ENCODE results near the gene RAD51B. TPM values are rescaled to one million over a fixed set of nuclear protein-coding genes. Genes with fewer than 3 reads are reported as not detected.
A peak's percentile ranks its signal among the peaks of the same experiment; 100 is the strongest.
"Not testable (repeated sequence)": the region's sequence is repeated elsewhere in the genome, so short reads cannot be mapped to it uniquely, and the experiment has no call there.

RAD51B gene
- total RNA-seq, 2 experiments from 2014 or later, result 27.4 to 31.6 TPM

DNA sequence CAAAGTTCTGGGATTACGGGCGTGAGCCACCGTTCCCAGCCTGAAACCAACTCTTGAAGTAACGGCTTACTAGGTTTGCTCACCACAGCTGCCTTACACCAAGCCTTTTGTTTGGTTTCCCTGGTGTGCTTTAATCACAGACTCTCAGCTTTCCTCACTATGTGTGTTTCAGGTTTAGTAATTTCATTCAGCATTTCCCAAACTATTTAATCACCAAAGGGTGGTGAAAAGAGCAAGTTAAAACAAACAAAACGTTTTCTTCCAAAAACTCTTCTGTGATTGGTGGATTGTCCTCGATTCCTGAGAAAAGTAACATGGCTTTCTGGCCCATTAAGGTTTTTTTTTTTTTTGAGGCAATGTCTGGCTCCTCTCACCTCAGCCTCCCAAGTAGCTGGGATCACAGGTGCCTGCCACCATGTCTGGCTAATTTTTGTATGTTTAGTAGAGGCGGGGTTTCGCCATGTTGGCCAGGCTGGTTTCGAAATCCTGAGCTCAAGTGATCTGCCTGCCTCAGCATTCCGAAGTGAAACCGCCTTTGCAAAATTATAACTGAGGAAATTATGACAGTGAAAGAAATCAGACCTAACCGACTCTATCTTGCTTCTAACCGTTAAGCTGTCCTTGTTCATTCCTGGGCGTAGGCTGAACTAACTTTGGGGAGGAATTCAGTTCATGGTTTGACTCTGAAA is 1.7 kb upstream of the RAD51B start:
- H3K4me1 Mint-ChIP-seq, result peaks cover 37% of the 10 kb centered on the region

DNA sequence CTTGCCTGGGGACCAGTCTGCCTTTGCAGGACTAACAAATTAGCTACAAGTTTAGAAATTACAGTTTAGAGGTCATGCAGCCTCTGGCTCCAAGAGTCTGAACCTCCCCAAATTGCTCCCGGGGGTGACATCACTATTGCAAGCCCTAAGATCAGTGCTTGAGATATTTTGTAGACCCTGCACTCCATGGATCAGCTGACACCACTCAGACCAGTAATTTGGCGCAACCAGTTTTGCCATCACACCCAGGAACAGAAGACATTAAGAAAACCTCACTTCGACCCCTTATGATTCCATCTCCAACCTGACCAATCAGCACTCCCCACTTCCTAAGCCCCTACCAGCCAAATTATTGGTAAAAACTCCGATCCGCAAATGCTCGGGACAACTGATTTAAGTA is 1.1 kb upstream of the RAD51B start:
- H3K36me3 Mint-ChIP-seq, H3K9me3 Mint-ChIP-seq, DNase-seq, H3K27me3 Mint-ChIP-seq: not testable (repeated sequence)
- peaks cover 35% of the 10 kb centered on the region for H3K4me1 Mint-ChIP-seq
- peak overlapping the region; percentile 21 for H3K27ac Mint-ChIP-seq
- H3K4me3 Mint-ChIP-seq, result peak overlapping the region; percentile 93

More for the DNA sequence above, 1.7 kb upstream of the RAD51B start:
- H3K27ac Mint-ChIP-seq, result no peak overlapping the region
- no peak for DNase-seq
- peak overlapping the region; percentile 42 for H3K4me3 Mint-ChIP-seq
- H3K36me3 Mint-ChIP-seq, result peaks cover 11% of the 10 kb centered on the region
- H3K9me3 Mint-ChIP-seq, result no peaks in the 10 kb centered on the region
- no peaks in the 10 kb centered on the region for H3K27me3 Mint-ChIP-seq

DNA sequence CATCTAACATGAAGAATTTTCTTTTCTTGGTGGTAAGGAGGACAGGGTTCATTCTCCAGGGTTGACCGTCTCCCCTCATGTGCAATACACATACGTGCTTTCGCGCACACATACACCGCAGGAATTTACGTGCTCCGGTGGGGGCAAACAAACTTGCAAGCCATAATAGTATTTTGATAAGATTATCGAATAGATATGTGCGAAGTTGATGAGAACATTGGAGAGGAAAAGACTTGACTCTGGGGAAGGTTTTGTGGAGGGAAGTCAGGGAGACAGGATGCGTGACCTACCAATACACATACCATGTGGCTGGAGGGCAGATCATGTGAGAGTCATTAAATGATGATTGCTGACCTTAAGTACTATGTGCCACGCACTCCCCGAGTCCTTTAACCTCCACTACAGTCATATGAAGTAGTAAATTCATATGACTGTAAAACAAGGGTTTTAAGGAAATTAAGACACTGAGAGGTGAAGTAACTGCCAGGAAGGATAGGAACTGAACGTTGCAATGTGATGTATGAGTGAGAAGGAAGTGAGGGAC is 921 bp downstream of the RAD51B start:
- Mint-ChIP-seq H3K4me1 (peaks cover 20% of the 10 kb centered on the region), H3K4me3 (peak overlapping the region; percentile 93), H3K27me3 (no peaks in the 10 kb centered on the region), H3K36me3 (peaks cover 2% of the 10 kb centered on the region), H3K27ac (peak overlapping the region; percentile 97), H3K9me3 (no peaks in the 10 kb centered on the region)
- DNase-seq, result no peak

DNA sequence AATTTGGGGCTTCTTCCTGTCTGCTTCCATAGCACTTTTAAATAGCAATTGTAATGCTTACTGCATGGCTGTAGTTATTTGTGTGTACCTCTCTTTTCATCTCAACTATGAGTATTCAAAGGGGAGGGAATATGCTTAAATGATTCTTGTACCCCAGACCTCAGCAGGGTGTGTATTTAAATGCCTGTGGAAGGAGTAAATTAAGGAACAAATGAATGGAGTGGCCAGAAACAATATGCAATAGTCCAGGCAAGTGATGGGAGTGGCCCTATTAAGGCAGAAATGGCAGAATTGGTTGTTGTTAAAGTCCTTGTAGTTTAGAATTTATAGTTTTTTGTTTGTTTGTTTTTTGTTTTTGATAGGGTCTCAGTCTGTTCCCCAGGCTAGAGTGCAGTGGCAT is 1.5 kb downstream of the RAD51B start:
- peak overlapping the region; percentile 97 for H3K27ac Mint-ChIP-seq
- H3K9me3 Mint-ChIP-seq, result no peaks in the 10 kb centered on the region
- H3K27me3 Mint-ChIP-seq, result no peaks in the 10 kb centered on the region
- H3K4me1 Mint-ChIP-seq, result peaks cover 16% of the 10 kb centered on the region
- H3K4me3 Mint-ChIP-seq, result peak overlapping the region; percentile 93
- peaks cover 2% of the 10 kb centered on the region for H3K36me3 Mint-ChIP-seq
- DNase-seq, result no peak

DNA sequence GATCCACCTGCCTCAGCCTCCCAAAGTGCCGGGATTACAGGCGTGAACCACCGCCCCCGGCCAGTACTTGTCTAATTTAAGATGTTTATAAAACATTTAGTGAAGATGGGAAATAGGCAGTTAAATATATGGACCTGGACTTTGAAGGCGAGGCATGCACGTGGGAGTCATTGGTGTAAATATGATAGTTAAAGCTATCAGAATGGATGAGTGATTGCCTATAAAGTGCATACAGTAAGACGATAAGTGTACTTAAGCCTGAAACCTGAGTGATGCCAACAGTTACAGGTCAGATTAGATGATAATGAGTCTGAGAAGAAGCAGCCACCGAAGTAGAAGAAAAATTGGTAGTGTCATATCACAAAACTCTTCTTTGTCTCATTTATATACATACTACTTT is 11.5 kb downstream of the RAD51B start:
- DNase-seq, result no peak
- no peaks in the 10 kb centered on the region for H3K9me3 Mint-ChIP-seq
- H3K36me3 Mint-ChIP-seq, result peaks cover 19% of the 10 kb centered on the region
- H3K4me3 Mint-ChIP-seq, result no peak overlapping the region
- H3K27me3 Mint-ChIP-seq, result no peaks in the 10 kb centered on the region
- no peak overlapping the region for H3K27ac Mint-ChIP-seq
- H3K4me1 Mint-ChIP-seq, result no peaks in the 10 kb centered on the region

DNA sequence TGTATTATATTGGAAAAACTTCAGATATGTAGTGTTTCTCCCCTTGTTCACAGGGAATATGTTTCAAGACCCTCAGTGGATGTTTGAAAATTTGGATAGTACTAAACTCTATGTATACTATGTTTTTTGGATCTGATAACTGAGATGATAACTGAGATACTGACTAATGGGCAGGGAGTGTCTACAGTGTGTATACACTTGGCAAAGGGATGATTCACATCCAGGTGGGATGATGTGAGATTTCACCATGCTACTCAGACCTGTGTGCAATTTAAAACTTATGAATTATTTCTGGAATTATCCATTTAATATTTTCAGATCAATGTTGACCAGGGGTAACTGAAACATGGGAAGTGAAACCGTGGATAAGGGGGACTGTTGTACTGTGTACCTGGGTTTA is 13.8 kb downstream of the RAD51B start:
- Mint-ChIP-seq H3K4me1 (no peaks in the 10 kb centered on the region), H3K9me3 (no peaks in the 10 kb centered on the region), H3K4me3 (no peak overlapping the region), H3K27ac (no peak overlapping the region), H3K36me3 (peaks cover 11% of the 10 kb centered on the region), H3K27me3 (no peaks in the 10 kb centered on the region)
- DNase-seq, result no peak

DNA sequence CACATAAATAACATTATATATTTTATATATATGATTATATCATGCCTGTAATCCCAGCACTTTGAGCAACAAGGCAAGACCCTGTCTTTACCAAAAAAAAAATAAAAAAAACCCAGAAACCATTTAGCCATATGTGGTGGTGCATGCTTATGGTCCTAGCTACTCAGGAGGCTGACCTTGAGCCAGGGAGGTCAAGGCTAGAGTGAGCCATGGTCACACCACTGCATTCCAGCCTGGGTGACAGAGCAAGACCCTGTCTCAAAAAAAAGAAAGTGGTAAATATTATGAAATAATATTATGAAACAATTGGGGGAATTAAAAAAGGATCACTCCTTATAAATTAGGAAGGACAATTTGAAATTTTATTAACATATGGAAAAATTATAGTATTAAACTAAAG is 16.0 kb downstream of the RAD51B start:
- no peak overlapping the region for H3K4me3 Mint-ChIP-seq
- no peak for DNase-seq
- H3K27me3 Mint-ChIP-seq, result no peaks in the 10 kb centered on the region
- H3K27ac Mint-ChIP-seq, result no peak overlapping the region
- H3K4me1 Mint-ChIP-seq, result no peaks in the 10 kb centered on the region
- H3K9me3 Mint-ChIP-seq, result no peaks in the 10 kb centered on the region
- H3K36me3 Mint-ChIP-seq, result peaks cover 4% of the 10 kb centered on the region

DNA sequence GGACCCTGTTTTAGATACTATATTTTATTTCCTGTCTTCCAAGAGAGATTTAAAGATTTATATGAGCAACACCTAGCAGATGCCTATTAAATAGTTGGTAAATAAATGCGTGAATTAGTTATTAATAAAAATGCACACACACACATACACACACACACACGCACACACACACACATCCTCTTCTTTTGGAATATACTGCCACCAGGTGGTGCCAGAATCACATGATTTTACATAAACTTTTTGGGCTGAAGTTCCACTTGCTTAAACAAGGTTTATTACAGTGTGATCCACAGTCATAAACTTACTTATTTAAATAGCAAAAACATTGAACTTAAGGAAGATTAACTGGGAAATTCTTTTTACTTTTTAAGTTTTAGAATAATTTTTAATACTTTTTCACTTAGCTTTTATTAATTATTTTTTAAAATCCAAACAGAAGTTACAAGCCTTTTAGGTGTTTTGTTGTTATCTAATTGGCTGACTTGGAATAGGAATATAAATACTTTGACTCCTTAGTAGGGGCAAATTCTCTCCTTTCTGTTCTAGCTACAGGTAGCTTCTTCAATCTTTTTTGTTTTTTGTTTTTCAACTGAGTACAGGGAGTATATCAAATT is 17.5 kb downstream of the RAD51B start:
- peaks cover 4% of the 10 kb centered on the region for H3K4me1 Mint-ChIP-seq
- no peak overlapping the region for H3K4me3 Mint-ChIP-seq
- H3K27me3 Mint-ChIP-seq, result no peaks in the 10 kb centered on the region
- H3K9me3 Mint-ChIP-seq, result no peaks in the 10 kb centered on the region
- no peak overlapping the region for H3K27ac Mint-ChIP-seq
- peaks cover 5% of the 10 kb centered on the region for H3K36me3 Mint-ChIP-seq
- peak; percentile 30 for DNase-seq

DNA sequence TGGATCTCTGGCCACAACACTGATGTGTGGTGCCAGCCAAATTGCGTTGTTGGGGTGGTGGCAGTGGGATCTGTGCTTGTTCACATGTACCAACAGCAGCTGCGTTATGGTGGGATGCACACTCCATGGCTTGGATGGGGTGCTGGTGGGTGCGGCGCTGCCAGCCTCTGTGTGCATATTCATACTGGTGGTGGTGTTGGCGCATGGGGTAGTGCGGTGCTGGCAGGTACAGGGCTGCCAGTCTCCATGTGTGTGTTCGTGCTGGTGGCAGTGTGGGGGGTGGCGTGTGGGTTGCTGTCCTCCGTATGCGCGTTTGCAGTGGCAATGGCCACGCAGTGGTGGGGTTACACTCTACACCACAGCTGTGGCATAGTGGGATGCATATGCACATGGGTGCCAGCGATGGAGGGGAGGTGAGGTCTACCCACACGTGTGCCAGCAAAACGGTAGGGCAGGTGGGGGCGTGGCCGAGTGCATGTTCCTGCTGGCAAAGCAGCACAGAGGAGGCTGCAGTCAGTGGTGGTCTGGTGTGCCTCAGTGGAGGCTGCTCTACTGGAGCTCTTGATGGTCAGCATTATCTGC is 26.5 kb downstream of the RAD51B start:
- peaks cover 7% of the 10 kb centered on the region for H3K4me1 Mint-ChIP-seq
- H3K9me3 Mint-ChIP-seq, result peaks cover 15% of the 10 kb centered on the region
- H3K4me3 Mint-ChIP-seq, result no peak overlapping the region
- H3K36me3 Mint-ChIP-seq, result peaks cover 37% of the 10 kb centered on the region
- no peak overlapping the region for H3K27ac Mint-ChIP-seq
- DNase-seq, result no peak
- no peaks in the 10 kb centered on the region for H3K27me3 Mint-ChIP-seq

DNA sequence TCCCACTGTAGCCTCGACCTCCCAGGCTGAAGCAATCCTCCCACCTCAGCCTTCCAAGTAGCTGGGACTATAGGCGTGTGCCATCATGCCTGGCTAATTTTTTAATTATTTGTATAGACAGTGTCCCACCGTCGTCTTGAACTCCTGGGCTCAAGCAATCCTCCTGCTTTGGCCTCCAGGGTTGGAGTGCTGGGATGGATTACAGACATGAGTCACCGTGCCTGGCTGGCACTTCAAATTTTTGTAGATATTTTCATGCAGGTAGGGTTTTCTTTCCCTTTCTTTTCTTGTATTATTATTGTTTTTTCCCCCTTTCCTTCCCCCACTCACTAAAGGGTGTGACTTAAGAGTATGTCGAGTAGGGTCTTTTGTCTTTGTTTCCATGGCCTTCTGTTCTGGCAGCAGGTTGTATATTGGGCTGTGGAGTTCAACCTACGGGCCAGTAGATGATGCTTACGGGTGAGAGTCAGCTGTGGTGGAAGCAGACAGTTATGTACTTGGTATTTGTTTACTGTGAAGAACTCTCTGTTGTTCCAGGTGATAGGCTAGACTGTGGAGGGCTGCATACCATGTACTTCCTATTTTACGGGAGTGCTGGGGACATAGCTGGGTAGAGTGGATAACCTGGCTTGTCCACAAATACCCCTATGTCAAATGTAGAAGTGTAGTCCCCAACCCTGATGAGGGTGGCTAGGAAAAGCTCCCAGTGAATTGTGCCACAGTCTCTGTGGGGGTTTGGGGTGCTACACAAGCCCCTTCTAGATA is 30.7 kb downstream of the RAD51B start:
- Mint-ChIP-seq H3K36me3 (peaks cover 31% of the 10 kb centered on the region), H3K27me3 (no peaks in the 10 kb centered on the region), H3K9me3 (peaks cover 15% of the 10 kb centered on the region), H3K4me3 (no peak overlapping the region), H3K27ac (no peak overlapping the region), H3K4me1 (peaks cover 13% of the 10 kb centered on the region)
- no peak for DNase-seq

DNA sequence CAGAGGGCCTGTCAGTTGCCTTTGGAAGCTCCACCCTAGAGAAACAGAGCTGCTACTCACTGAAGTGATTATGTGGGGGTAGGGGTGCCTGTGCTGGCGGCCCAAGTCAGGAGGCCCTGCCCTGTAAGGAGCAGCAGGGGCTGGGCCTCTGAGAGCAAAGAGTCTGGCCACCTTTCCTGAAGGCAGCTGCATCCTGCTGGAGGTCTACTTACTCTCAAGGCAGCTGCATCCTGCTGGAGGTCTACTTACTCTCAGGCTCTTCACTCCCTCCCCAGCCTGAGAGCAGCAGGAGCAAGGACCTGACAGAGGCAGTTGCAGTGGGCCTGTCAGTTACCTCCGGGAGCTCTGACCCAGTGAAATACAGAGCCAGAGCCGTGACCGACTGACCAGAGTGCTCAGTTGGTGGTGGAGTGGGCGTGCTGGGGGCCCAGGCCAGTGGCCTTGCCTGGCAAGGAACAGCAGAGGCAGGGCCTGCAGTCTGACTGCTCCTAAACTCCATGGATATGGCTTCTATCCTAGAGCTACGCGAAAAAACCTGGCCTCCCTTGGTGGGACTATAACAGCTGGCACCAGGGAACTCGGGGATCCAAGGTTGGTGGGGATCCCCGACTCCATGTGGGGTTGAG is 32.3 kb downstream of the RAD51B start:
- no peak overlapping the region for H3K27ac Mint-ChIP-seq
- DNase-seq, result no peak
- H3K4me1 Mint-ChIP-seq, result peaks cover 13% of the 10 kb centered on the region
- H3K4me3 Mint-ChIP-seq, result no peak overlapping the region
- H3K36me3 Mint-ChIP-seq, result peaks cover 23% of the 10 kb centered on the region
- peaks cover 13% of the 10 kb centered on the region for H3K9me3 Mint-ChIP-seq
- no peaks in the 10 kb centered on the region for H3K27me3 Mint-ChIP-seq

DNA sequence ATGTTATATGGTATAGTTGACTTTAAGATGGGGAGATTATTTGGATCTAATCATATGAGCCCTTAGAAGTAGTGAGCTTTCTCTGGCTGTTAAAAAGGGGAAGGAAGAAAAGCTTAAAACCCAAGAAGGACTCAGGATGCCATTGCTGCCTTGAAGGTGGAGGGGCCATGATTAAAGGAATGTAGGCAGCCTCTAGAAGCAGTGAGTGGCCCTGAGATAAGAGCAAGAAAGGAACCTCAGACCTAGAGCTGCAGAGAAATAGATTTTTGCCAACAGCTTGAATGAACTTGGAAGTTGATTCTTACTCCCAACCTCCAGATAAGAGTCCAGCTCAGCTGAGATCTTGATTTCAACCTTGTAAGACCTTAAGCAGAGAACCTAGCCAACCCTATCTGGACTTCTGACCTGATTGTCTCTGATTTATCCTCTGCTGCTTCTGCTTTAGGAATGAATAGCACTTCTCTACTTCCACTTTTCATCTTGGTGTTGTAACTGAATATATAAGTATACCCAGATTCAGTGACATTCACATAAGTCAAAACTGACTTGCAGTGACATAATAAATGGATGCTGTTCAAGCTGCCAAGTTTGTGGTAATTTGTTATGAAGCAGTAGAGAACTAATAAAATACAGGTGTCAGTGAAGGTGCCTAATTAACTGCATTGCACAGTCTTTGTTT is 33.5 kb downstream of the RAD51B start:
- no peak overlapping the region for H3K27ac Mint-ChIP-seq

DNA sequence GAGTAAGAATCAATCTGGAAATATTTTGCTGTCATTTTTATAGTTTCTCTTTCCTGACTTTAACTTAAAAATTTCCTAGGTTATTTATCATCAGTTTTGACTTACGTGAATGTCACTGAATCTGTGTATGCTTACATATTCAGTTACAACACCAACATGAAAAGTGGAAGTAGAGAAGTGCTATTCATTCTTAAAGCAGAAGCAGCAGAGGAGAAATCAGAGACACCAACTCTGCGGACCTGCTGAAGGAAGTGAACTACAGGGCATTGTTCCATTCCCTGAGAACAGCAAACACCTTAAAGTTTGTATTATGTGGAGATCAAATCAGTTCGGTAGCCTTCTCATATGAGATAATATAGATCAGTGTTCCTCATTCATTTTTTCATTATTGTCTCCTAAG is 34.1 kb downstream of the RAD51B start:
- H3K4me1 Mint-ChIP-seq, result peaks cover 17% of the 10 kb centered on the region
- H3K27me3 Mint-ChIP-seq, result no peaks in the 10 kb centered on the region
- H3K36me3 Mint-ChIP-seq, result peaks cover 8% of the 10 kb centered on the region
- H3K4me3 Mint-ChIP-seq, result no peak overlapping the region
- peaks cover 2% of the 10 kb centered on the region for H3K9me3 Mint-ChIP-seq
- DNase-seq, result no peak
- H3K27ac Mint-ChIP-seq, result no peak overlapping the region

More for the DNA sequence above, 33.5 kb downstream of the RAD51B start:
- DNase-seq, result no peak
- no peaks in the 10 kb centered on the region for H3K27me3 Mint-ChIP-seq
- H3K36me3 Mint-ChIP-seq, result peaks cover 13% of the 10 kb centered on the region
- H3K9me3 Mint-ChIP-seq, result peaks cover 7% of the 10 kb centered on the region
- no peak overlapping the region for H3K4me3 Mint-ChIP-seq
- peaks cover 13% of the 10 kb centered on the region for H3K4me1 Mint-ChIP-seq

DNA sequence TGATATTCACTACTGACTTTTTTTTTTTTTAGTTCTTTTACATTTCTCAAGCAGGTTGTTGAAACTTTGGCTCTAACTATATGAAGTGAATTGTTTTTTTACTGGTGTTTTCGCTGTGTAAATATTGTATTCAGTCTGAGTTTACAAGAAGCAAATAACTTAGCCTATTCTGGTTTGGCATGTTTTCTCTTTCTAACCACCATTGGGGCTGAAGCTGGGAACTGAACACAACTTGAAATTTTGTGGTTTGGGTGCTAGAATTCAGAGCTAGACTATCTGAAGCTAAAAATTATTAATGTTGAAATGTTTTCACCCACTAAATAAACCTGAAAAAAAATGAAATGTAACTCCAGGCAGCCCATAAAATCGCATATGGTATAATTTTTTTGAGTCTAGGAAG is 37.2 kb downstream of the RAD51B start:
- H3K9me3 Mint-ChIP-seq, result no peaks in the 10 kb centered on the region
- H3K36me3 Mint-ChIP-seq, result no peaks in the 10 kb centered on the region
- H3K4me3 Mint-ChIP-seq, result no peak overlapping the region
- DNase-seq, result no peak
- peaks cover 23% of the 10 kb centered on the region for H3K4me1 Mint-ChIP-seq
- H3K27me3 Mint-ChIP-seq, result no peaks in the 10 kb centered on the region
- H3K27ac Mint-ChIP-seq, result no peak overlapping the region
